IMR-90 (cell line): ENCODE data around the gene TAF11. TPM values are rescaled to one million over a fixed set of nuclear protein-coding genes. Genes with fewer than 3 reads are reported as not detected.

ENCODE experiments used
- ATAC-seq: fragments of 200-7000 bp; cut with Tn5 transposase; 2 replicates; pipeline ENCODE4 v1.9.1; 2020; ENCODE audit warnings: low read depth, mild to moderate bottlenecking, moderate library complexity
- BruUV-seq: library from RNA; stranded (reverse); fragments of 400-500 nt; replicated peaks from 2 replicates; lab custom pipeline; 2021; lab: Mats Ljungman, UMichigan
- CTCF ChIA-PET: fragments of 300-600 bp; formaldehyde crosslinking; extraction: SDS; loops from one replicate; lab custom pipeline; 2021; ENCODE audit warnings: antibody characterized with exemption; lab: Yijun Ruan, JAX
- POLR2A ChIA-PET: fragments of 300-600 bp; sonication (Branson Sonifier 250); formaldehyde crosslinking; loops from one replicate; lab custom pipeline; 2022; ENCODE audit warnings: antibody characterized with exemption; ENCODE audit not compliant: unreplicated experiment; lab: Charles Lee
- DNase-seq: peaks from one replicate; pipeline ENCODE4 v3.0.0; 2013
- H2AFZ ChIP-seq: replicated peaks from 2 replicates; pipeline ENCODE3; 2013; ENCODE audit warnings: low read length, mild to moderate bottlenecking; ENCODE audit not compliant: poor library complexity
- H2AK5ac ChIP-seq: 2 replicates; pipeline ENCODE4 v1.6.1; 2013; ENCODE audit warnings: low read depth, low read length, inconsistent platforms
- H2AK9ac ChIP-seq: replicated peaks from 2 replicates; pipeline ENCODE3; 2013; ENCODE audit warnings: mild to moderate bottlenecking, low read depth, low read length, moderate library complexity; ENCODE audit not compliant: poor library complexity
- H2BK120ac ChIP-seq: 2 replicates; pipeline ENCODE4 v1.6.1; 2013; ENCODE audit warnings: low read depth, low read length, inconsistent platforms
- H2BK15ac ChIP-seq: 3 replicates; pipeline ENCODE4 v1.6.1; 2013; ENCODE audit warnings: low read depth, low read length, inconsistent platforms
- H2BK20ac ChIP-seq: 2 replicates; pipeline ENCODE4 v1.6.1; 2013; ENCODE audit warnings: low read depth, mild to moderate bottlenecking, inconsistent platforms, low read length, moderate library complexity
- H2BK5ac ChIP-seq: 2 replicates; pipeline ENCODE4 v1.6.1; 2013; ENCODE audit warnings: mild to moderate bottlenecking, low read depth, low read length, inconsistent platforms; ENCODE audit not compliant: poor library complexity, severe bottlenecking
- H3K14ac ChIP-seq: replicated peaks from 2 replicates; pipeline ENCODE4 v1.6.1; 2013; ENCODE audit warnings: low read depth, low read length, inconsistent platforms
- H3K18ac ChIP-seq: 2 replicates; pipeline ENCODE4 v1.6.1; 2013; ENCODE audit warnings: low read depth, low read length, control low read depth
- H3K23ac ChIP-seq: 2 replicates; pipeline ENCODE4 v1.6.1; 2013; ENCODE audit warnings: low read depth, low read length, inconsistent platforms
- H3K27ac ChIP-seq: 2 replicates; pipeline ENCODE4 v1.5.1; 2013; ENCODE audit warnings: mild to moderate bottlenecking, control low read depth, low read length; ENCODE audit not compliant: insufficient read depth
- H3K27me3 ChIP-seq: 2 replicates; pipeline ENCODE4 v1.6.1; 2013; ENCODE audit warnings: low read length; ENCODE audit not compliant: control insufficient read depth, insufficient read depth
- H3K36me3 ChIP-seq: 2 replicates; pipeline ENCODE4 v1.6.1; 2013; ENCODE audit warnings: low read length, mixed read lengths; ENCODE audit not compliant: control insufficient read depth, insufficient read depth
- H3K4ac ChIP-seq: 2 replicates; pipeline ENCODE4 v1.6.1; 2013; ENCODE audit warnings: low read depth, low read length, inconsistent platforms
- H3K4me1 ChIP-seq: 2 replicates; pipeline ENCODE4 v1.6.1; 2013; ENCODE audit warnings: low read length, mixed read lengths; ENCODE audit not compliant: control insufficient read depth, insufficient read depth
- H3K4me2 ChIP-seq: 2 replicates; pipeline ENCODE4 v1.6.1; 2013; ENCODE audit warnings: low read depth, mild to moderate bottlenecking, control low read depth, low read length, moderate library complexity
- H3K4me3 ChIP-seq: 2 replicates; pipeline ENCODE4 v1.5.1; 2013; ENCODE audit warnings: low read depth, mild to moderate bottlenecking, control low read depth, low read length, moderate library complexity; ENCODE audit not compliant: insufficient read depth
- H3K56ac ChIP-seq: 2 replicates; pipeline ENCODE4 v1.6.1; 2013; ENCODE audit warnings: low read length, inconsistent platforms; ENCODE audit not compliant: insufficient read depth; ENCODE audit errors: extremely low read depth
- H3K79me1 ChIP-seq, 2 experiments: 2 replicates each; pipeline ENCODE4 v1.6.1; 2013; ENCODE audit warnings: low read length in 2 of 2, inconsistent platforms in 1 of 2, low read depth in 1 of 2
- H3K9ac ChIP-seq: 2 replicates; pipeline ENCODE4 v1.6.1; 2013; ENCODE audit warnings: low read depth, low read length, control low read depth
- H3K9me1 ChIP-seq: 2 replicates; pipeline ENCODE4 v1.6.1; 2013; ENCODE audit warnings: low read length, inconsistent platforms; ENCODE audit not compliant: insufficient read depth
- H3K9me3 ChIP-seq: 2 replicates; pipeline ENCODE4 v1.6.1; 2013; ENCODE audit warnings: low read length; ENCODE audit not compliant: control insufficient read depth, insufficient read depth
- H4K20me1 ChIP-seq: 2 replicates; pipeline ENCODE4 v1.6.1; 2013; ENCODE audit warnings: low read length, inconsistent platforms; ENCODE audit not compliant: insufficient read depth
- H4K5ac ChIP-seq: 2 replicates; pipeline ENCODE4 v1.6.1; 2013; ENCODE audit warnings: mild to moderate bottlenecking, low read depth, low read length, control low read depth
- H4K8ac ChIP-seq, 2 experiments: 2 replicates each; pipeline ENCODE4 v1.6.1; 2013; ENCODE audit warnings: low read depth in 2 of 2, low read length in 2 of 2, control low read depth in 1 of 2, inconsistent platforms in 1 of 2
- H4K91ac ChIP-seq: 2 replicates; pipeline ENCODE4 v1.6.1; 2013; ENCODE audit warnings: low read depth, low read length, inconsistent platforms; ENCODE audit not compliant: insufficient read depth
- BHLHE40 ChIP-seq: fragments of 150-350 bp; IDR thresholded peaks from 2 replicates; pipeline ENCODE4 v1.6.1; 2016; ENCODE audit warnings: mild to moderate bottlenecking, low read depth, low read length
- FOS ChIP-seq: fragments of 150-350 bp; IDR thresholded peaks from 2 replicates; pipeline ENCODE4 v1.6.1; 2016; ENCODE audit warnings: low read depth, low read length
- MAZ ChIP-seq: IDR thresholded peaks from 2 replicates; pipeline ENCODE4 v1.6.1; 2012; ENCODE audit warnings: low read depth, mild to moderate bottlenecking, low read length, improper control_type of control experiment, moderate library complexity, borderline replicate concordance
- NFE2L2 ChIP-seq: fragments of 150-350 bp; IDR thresholded peaks from 2 replicates; pipeline ENCODE4 v1.6.1; 2016; ENCODE audit warnings: low read depth, mild to moderate bottlenecking, low read length
- WGBS, 2 experiments: methylation state at CpG; one replicate each; pipeline versions ENCODE4 v1.1.5 to v1.1.7; 2013; ENCODE audit warnings: missing lambda C conversion rate in 2 of 2; ENCODE audit not compliant: insufficient read length in 1 of 2; ENCODE audit errors: extremely low coverage in 2 of 2; 5-methylcytosine and 5-hydroxymethylcytosine counted together
- dilution Hi-C: fragments of 300-500 bp; cut with HindIII; formaldehyde crosslinking; loops from one replicate; pipeline ENCODE4 v1.14.3; 2018; ENCODE audit warnings: low sequenced_read_pairs; ENCODE audit not compliant: unreplicated experiment
- in situ Hi-C: fragments of 300-500 bp; cut with MboI; formaldehyde crosslinking; loops from 3 replicates; pipeline ENCODE4 v1.14.3; 2019; ENCODE audit warnings: low sequenced_read_pairs, inconsistent platforms, mixed read lengths
- intact Hi-C: fragments of 100-400 bp; cut with micrococcal nuclease; formaldehyde crosslinking; loops from 2 replicates; pipeline ENCODE4 v1.10.0; 2022
- polyA plus RNA-seq, 3 experiments: library from polyadenylated mRNA; depleted of rRNA; stranded (reverse); fragments of >200 nt; gene quantifications; 2 replicates each; pipeline ENCODE4 v1.2.3, GENCODE V29; 2012; ENCODE audit warnings: low replicate concordance in 1 of 3
- total RNA-seq: library from RNA; depleted of rRNA; stranded (reverse); fragments of >200 nt; gene quantifications from 2 replicates; pipeline ENCODE4 v1.2.3, GENCODE V29; 2012

TAF11 gene
- total and polyA plus RNA-seq, 2 of the 4 experiments (the other 2 are of a cell fraction): 12.7 to 23.3 TPM

DNA sequence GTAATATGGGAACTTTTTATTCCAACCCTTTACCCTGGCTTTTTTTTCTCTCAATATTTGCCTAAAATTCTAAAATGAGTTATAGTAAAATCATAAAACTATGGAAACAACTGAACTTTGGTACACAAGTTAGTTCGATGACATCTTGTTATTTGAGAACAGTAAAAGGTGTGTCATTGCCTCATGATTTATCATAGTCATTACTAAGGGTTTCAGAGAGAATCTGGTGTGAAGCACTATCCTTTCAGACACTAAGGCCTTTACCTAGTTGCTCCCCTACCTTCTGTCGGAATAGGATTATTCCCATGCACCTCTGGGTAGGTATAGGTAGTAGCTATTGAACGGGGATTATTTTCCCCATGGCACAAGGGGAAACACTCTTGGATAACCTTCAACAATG is 11.4 kb downstream of the TAF11 start:
- no peak overlapping the region for H3K56ac ChIP-seq
- no peak overlapping the region for H3K4ac ChIP-seq
- H3K9ac ChIP-seq: no peak overlapping the region
- H3K36me3 ChIP-seq: peaks cover 31% of the 10 kb centered on the region
- peaks cover 5 to 6% of the 10 kb centered on the region in 2 experiments; a peak in 1 of 4 replicates for H3K79me1 ChIP-seq
- TF ChIP-seq MAZ: no peak
- no peak for TF ChIP-seq BHLHE40
- no peak for TF ChIP-seq FOS
- no peak for TF ChIP-seq NFE2L2
- no peak overlapping the region for H3K27ac ChIP-seq
- H3K4me2 ChIP-seq: no peak overlapping the region
- ATAC-seq: no peak
- no TSS peak for BruUV-seq
- no peaks in the 10 kb centered on the region for H3K4me1 ChIP-seq
- no peak for DNase-seq
- H2BK120ac ChIP-seq: no peak overlapping the region
- H2BK5ac ChIP-seq: no peak overlapping the region
- H4K5ac ChIP-seq: no peak overlapping the region
- in situ Hi-C loops: no loop called here
- CTCF ChIA-PET: no interaction called here
- H3K4me3 ChIP-seq: no peak overlapping the region
- H4K8ac ChIP-seq: no peak overlapping the region
- H3K23ac ChIP-seq: no peak overlapping the region
- no peaks in the 10 kb centered on the region; the same call in 1 of the 2 replicates for H4K20me1 ChIP-seq
- POLR2A ChIA-PET: no interaction called here
- peaks cover under 1% of the 10 kb centered on the region; the same call in 1 of the 2 replicates for H3K9me1 ChIP-seq
- no peak overlapping the region for H3K14ac ChIP-seq
- intact Hi-C loops: no loop called here
- H4K91ac ChIP-seq: no peak overlapping the region
- no peak overlapping the region for H2BK20ac ChIP-seq
- H2AK9ac ChIP-seq: no peak overlapping the region
- no CpG with 5 or more reads among the region's 3 CpGs for WGBS, 2 experiments
- dilution Hi-C loops: no loop called here
- H2BK15ac ChIP-seq: no peak overlapping the region
- no peaks in the 10 kb centered on the region for H3K27me3 ChIP-seq
- no peaks in the 10 kb centered on the region for H3K9me3 ChIP-seq
- H3K18ac ChIP-seq: no peak overlapping the region
- no peak overlapping the region for H2AK5ac ChIP-seq
- H2AFZ ChIP-seq: no peak overlapping the region
